ENCODE measurements around the gene SLC44A5.

- TF ChIP-seq, protein P1, sequence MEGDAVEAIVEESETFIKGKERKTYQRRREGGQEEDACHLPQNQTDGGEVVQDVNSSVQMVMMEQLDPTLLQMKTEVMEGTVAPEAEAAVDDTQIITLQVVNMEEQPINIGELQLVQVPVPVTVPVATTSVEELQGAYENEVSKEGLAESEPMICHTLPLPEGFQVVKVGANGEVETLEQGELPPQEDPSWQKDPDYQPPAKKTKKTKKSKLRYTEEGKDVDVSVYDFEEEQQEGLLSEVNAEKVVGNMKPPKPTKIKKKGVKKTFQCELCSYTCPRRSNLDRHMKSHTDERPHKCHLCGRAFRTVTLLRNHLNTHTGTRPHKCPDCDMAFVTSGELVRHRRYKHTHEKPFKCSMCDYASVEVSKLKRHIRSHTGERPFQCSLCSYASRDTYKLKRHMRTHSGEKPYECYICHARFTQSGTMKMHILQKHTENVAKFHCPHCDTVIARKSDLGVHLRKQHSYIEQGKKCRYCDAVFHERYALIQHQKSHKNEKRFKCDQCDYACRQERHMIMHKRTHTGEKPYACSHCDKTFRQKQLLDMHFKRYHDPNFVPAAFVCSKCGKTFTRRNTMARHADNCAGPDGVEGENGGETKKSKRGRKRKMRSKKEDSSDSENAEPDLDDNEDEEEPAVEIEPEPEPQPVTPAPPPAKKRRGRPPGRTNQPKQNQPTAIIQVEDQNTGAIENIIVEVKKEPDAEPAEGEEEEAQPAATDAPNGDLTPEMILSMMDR (conservative IDR thresholded peaks at IDR 0.05 in 1 of 2, IDR thresholded peaks at IDR 0.05 in 1 of 2; ENCODE audit: extremely low read depth in 1 of 2, insufficient read depth in 1 of 2, low read depth in 1 of 2, low read length in 2 of 2): no peak
- no peak for TF ChIP-seq EZH2 (IDR thresholded peaks at IDR 0.05; ENCODE audit: borderline replicate concordance, low read length)
These were observed 43.7 kb downstream of the SLC44A5 start for GRCh38 chr1:75567191-75567590.

Data from mammary epithelial cell (primary cell).